Smooth muscle cell (in vitro differentiated cells): ENCODE results near the gene NQO2. TPM values are rescaled to one million over a fixed set of nuclear protein-coding genes. Genes with fewer than 3 reads are reported as not detected.
"Not testable (repeated sequence)": the region's sequence is repeated elsewhere in the genome, so short reads cannot be mapped to it uniquely, and the experiment has no call there.

Experiments used
- DNase-seq: peaks from one replicate; lab custom pipeline; 2025; ENCODE audit not compliant: unreplicated experiment; lab: John Stamatoyannopoulos, UW
- H2AFZ ChIP-seq: fragments of 200-600 bp; sonication (generic); 2 replicates; pipeline ENCODE4 v1.6.0; 2016; ENCODE audit warnings: antibody characterized with exemption, low read depth, mild to moderate bottlenecking
- H3F3A ChIP-seq: fragments of 200-600 bp; sonication (generic); 2 replicates; pipeline ENCODE4 v1.6.0; 2017; ENCODE audit warnings: antibody characterized with exemption, low read depth
- H3K27ac ChIP-seq: fragments of 200-600 bp; sonication (generic); 2 replicates; pipeline ENCODE4 v1.5.1; 2016; ENCODE audit warnings: low read depth, mild to moderate bottlenecking
- H3K27me3 ChIP-seq: fragments of 200-600 bp; sonication (generic); 2 replicates; pipeline ENCODE4 v1.6.1; 2016; ENCODE audit warnings: low read depth, mild to moderate bottlenecking
- H3K36me3 ChIP-seq: fragments of 200-600 bp; sonication (generic); 2 replicates; pipeline ENCODE4 v1.5.1; 2016; ENCODE audit warnings: low read depth
- H3K4me1 ChIP-seq: fragments of 200-600 bp; sonication (generic); 2 replicates; pipeline ENCODE4 v1.5.1; 2016; ENCODE audit warnings: low read depth
- H3K4me2 ChIP-seq: fragments of 200-600 bp; sonication (generic); 2 replicates; pipeline ENCODE4 v1.6.0; 2016; ENCODE audit warnings: mild to moderate bottlenecking
- H3K4me3 ChIP-seq: fragments of 200-600 bp; sonication (generic); 2 replicates; pipeline ENCODE4 v1.5.1; 2016; ENCODE audit warnings: mild to moderate bottlenecking
- H3K79me2 ChIP-seq: fragments of 200-600 bp; sonication (generic); 2 replicates; pipeline ENCODE4 v1.6.0; 2016; ENCODE audit warnings: low read depth, mild to moderate bottlenecking
- H3K9ac ChIP-seq: fragments of 200-600 bp; sonication (generic); 2 replicates; pipeline ENCODE4 v1.6.0; 2016; ENCODE audit warnings: low read depth
- H3K9me3 ChIP-seq: fragments of 200-600 bp; sonication (generic); replicated peaks from 2 replicates; pipeline ENCODE4 v1.5.1; 2016; ENCODE audit warnings: low read depth
- H4K20me1 ChIP-seq: fragments of 200-600 bp; sonication (generic); 2 replicates; pipeline ENCODE4 v1.6.0; 2016; ENCODE audit warnings: low read depth
- WGBS: methylation state at CpG from one replicate; pipeline ENCODE4 v1.1.7; 2016; ENCODE audit warnings: low lambda C conversion rate; 5-methylcytosine and 5-hydroxymethylcytosine counted together
- polyA plus RNA-seq: library from polyadenylated mRNA; unstranded; fragments of >200 nt; fragmentation: Nextera tagmentation; extraction: Ambion mirVana; gene quantifications from 2 replicates; pipeline ENCODE4 v1.2.1, GENCODE V29; 2016
- total RNA-seq: library from RNA; depleted of rRNA; stranded (reverse); fragments of >200 nt; gene quantifications from 2 replicates; pipeline ENCODE4 v1.2.3, GENCODE V29; 2014
- TF ChIP-seq, protein P1 (sequence below): fragments of 200-600 bp; sonication (generic); IDR thresholded peaks from 2 replicates; pipeline ENCODE4 v1.5.1; 2017; ENCODE audit warnings: borderline replicate concordance, mild to moderate bottlenecking, antibody characterized with exemption; ENCODE audit not compliant: insufficient read depth, poor library complexity, severe bottlenecking

The NQO2 gene
- total and polyA plus RNA-seq, 2 experiments from 2014 or later, result 12.9 to 49.0 TPM

DNA sequence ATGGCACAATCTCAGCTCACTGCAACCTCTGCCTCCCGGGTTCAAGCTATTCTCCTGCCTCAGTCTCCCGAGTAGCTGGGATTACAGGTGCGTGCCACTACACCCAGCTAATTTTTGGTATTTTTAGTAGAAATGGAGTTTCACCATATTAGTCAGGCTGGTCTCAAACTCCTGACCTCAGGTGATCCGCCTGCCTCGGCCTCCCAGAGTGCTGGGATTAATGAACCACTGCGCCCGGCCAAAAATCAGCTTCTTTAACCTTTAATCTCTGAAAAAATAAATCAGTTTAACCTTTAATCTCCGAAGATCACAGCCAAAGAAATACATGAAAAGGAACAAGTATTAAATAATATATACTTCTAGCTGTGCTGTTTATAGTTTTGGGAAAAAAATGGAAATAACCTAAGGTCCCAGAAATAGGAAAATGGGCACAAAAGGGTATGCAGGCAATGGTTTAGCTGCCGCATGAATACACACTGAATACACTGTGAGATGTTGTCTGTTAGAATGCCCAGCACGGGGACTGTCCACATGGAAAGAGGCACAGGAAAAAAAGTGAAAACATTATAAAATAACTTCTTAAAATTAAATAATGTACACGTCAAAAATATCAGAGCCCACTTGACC, 1.6 kb downstream of the NQO2 start:
- no peak for DNase-seq
- no peaks in the 10 kb centered on the region for H3K9me3 ChIP-seq
- H3K27me3 ChIP-seq, result no peaks in the 10 kb centered on the region
- H3K36me3 ChIP-seq, result no peaks in the 10 kb centered on the region
- no peaks in the 10 kb centered on the region for H3K79me2 ChIP-seq
- TF ChIP-seq, protein P1, sequence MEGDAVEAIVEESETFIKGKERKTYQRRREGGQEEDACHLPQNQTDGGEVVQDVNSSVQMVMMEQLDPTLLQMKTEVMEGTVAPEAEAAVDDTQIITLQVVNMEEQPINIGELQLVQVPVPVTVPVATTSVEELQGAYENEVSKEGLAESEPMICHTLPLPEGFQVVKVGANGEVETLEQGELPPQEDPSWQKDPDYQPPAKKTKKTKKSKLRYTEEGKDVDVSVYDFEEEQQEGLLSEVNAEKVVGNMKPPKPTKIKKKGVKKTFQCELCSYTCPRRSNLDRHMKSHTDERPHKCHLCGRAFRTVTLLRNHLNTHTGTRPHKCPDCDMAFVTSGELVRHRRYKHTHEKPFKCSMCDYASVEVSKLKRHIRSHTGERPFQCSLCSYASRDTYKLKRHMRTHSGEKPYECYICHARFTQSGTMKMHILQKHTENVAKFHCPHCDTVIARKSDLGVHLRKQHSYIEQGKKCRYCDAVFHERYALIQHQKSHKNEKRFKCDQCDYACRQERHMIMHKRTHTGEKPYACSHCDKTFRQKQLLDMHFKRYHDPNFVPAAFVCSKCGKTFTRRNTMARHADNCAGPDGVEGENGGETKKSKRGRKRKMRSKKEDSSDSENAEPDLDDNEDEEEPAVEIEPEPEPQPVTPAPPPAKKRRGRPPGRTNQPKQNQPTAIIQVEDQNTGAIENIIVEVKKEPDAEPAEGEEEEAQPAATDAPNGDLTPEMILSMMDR, result no peak
- no peak overlapping the region for H3K4me3 ChIP-seq
- WGBS, result 96% methylated on average over 11 of the region's 11 CpGs
- peak overlapping the region; percentile 36 for H3K27ac ChIP-seq
- peaks cover 6% of the 10 kb centered on the region for H3K4me1 ChIP-seq
- H2AFZ ChIP-seq, result no peak overlapping the region
- no peak overlapping the region for H3K9ac ChIP-seq
- no peak overlapping the region for H3K4me2 ChIP-seq
- H3F3A ChIP-seq, result peaks cover 4% of the 10 kb centered on the region
- no peaks in the 10 kb centered on the region for H4K20me1 ChIP-seq

- no peak overlapping the region for H3K4me3 ChIP-seq
- H3K9me3 ChIP-seq, result no peaks in the 10 kb centered on the region
- peaks cover 6% of the 10 kb centered on the region for H3K4me1 ChIP-seq
- H3K36me3 ChIP-seq, result peaks cover 2% of the 10 kb centered on the region
- peaks cover 4% of the 10 kb centered on the region for H3F3A ChIP-seq
- WGBS, result 56% methylated on average over 2 of the region's 2 CpGs
- no peaks in the 10 kb centered on the region for H4K20me1 ChIP-seq
- H3K9ac ChIP-seq, result no peak overlapping the region
- H3K4me2 ChIP-seq, result no peak overlapping the region
- H3K27ac ChIP-seq, result peak overlapping the region; percentile 36
- TF ChIP-seq, protein P1, result peak; percentile 54
- H2AFZ ChIP-seq, result no peak overlapping the region
- no peak for DNase-seq
- no peaks in the 10 kb centered on the region for H3K79me2 ChIP-seq
- H3K27me3 ChIP-seq, result no peaks in the 10 kb centered on the region
These were observed 2.1 kb downstream of the NQO2 start for GRCh38 chr6:3001773-3002293.

GRCh38 chr6:3003226-3003625, 3.5 kb downstream of the NQO2 start:
- H3K27ac ChIP-seq, H3K36me3 ChIP-seq, H3K4me1 ChIP-seq, H3K27me3 ChIP-seq, H2AFZ ChIP-seq, DNase-seq, H3K4me2 ChIP-seq, H3K4me3 ChIP-seq, H3K9me3 ChIP-seq, H3F3A ChIP-seq, H4K20me1 ChIP-seq, H3K9ac ChIP-seq, H3K79me2 ChIP-seq: not testable (repeated sequence)
- 92% methylated on average over 3 of the region's 5 CpGs for WGBS

DNA sequence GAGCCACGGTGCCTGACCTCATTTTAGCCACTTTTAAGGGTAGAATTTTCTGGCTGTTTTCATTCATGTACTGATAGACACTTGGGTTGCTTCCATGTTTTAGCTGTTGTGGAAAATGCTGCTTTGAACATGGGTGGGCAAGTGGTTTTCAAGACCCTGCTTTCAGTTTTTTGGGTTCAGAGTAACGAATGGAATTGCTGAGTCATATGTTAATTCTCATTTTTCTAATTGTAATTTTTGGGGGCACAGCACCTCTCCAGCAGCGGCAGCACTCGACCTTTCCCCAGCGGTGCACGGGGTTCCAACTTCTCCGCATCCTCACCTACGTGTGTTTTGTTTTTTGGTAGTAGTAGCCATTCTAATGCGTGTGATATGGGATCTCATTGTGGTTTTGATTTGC, 5.4 kb downstream of the NQO2 start:
- H3F3A ChIP-seq, result no peaks in the 10 kb centered on the region
- WGBS, result 95% methylated on average over 9 of the region's 9 CpGs
- H3K79me2 ChIP-seq, result no peaks in the 10 kb centered on the region
- peaks cover 4% of the 10 kb centered on the region for H3K36me3 ChIP-seq
- H3K27me3 ChIP-seq, result no peaks in the 10 kb centered on the region
- H3K27ac ChIP-seq, result no peak overlapping the region
- no peak overlapping the region for H3K4me3 ChIP-seq
- TF ChIP-seq, protein P1, result no peak
- no peaks in the 10 kb centered on the region for H3K9me3 ChIP-seq
- no peak for DNase-seq
- H2AFZ ChIP-seq, result no peak overlapping the region
- H3K4me1 ChIP-seq, result no peaks in the 10 kb centered on the region
- no peaks in the 10 kb centered on the region for H4K20me1 ChIP-seq
- no peak overlapping the region for H3K9ac ChIP-seq
- no peak overlapping the region for H3K4me2 ChIP-seq
